IMR-90 (cell line): ENCODE results near the gene PDZD8.

Experiments
- BHLHE40 ChIP-seq: fragments of 150-350 bp; IDR thresholded peaks from 2 replicates; pipeline ENCODE4 v1.6.1; 2016; ENCODE audit warnings: mild to moderate bottlenecking, low read depth, low read length
- CTCF ChIP-seq: conservative IDR thresholded peaks from 2 replicates; pipeline ENCODE4 v1.5.1; 2012; ENCODE audit warnings: mild to moderate bottlenecking, low read depth, low read length, improper control_type of control experiment
- POLR2A ChIP-seq: IDR thresholded peaks from 2 replicates; pipeline ENCODE4 v1.6.1; 2012; ENCODE audit warnings: mild to moderate bottlenecking, low read depth, low read length
- RAD21 ChIP-seq: IDR thresholded peaks from 2 replicates; pipeline ENCODE4 v1.6.1; 2012; ENCODE audit warnings: low read length, improper control_type of control experiment

- TF ChIP-seq CTCF = no peak
- no peak for TF ChIP-seq POLR2A
- TF ChIP-seq BHLHE40 = no peak
- no peak for TF ChIP-seq RAD21
Observed at GRCh38 chr10:117370205-117370604, 5.0 kb downstream of the PDZD8 start.
